ENCODE measurements around the gene DNHD1. TPM values are rescaled to one million over a fixed set of nuclear protein-coding genes. Genes with fewer than 3 reads are reported as not detected.

Gene DNHD1
- total and polyA plus RNA-seq, 2 of the 13 experiments (the other 11 are each of a cell fraction or from before 2014, with no cell fraction given), result 2.7 to 9.3 TPM

- TF ChIP-seq ZNF552 (CRISPR knock-in tag; IDR thresholded peaks at IDR 0.05; ENCODE audit: borderline replicate concordance), result no peak
- no peak for TF ChIP-seq KLF12 (CRISPR knock-in tag; IDR thresholded peaks at IDR 0.05; ENCODE audit: borderline replicate concordance)
- TF ChIP-seq HHEX (CRISPR knock-in tag; IDR thresholded peaks at IDR 0.05), result no peak
- TF ChIP-seq CEBPZ (IDR thresholded peaks at IDR 0.05; ENCODE audit: low read length), result no peak
- peak; percentile 93; the same call in 1 of the 2 replicates for TF ChIP-seq ARID4A (CRISPR knock-in tag; IDR thresholded peaks at IDR 0.05; ENCODE audit: borderline replicate concordance)
- no peak for TF ChIP-seq GMEB2 (CRISPR knock-in tag; IDR thresholded peaks at IDR 0.05; ENCODE audit: low read depth)
- TF ChIP-seq ONECUT2 (CRISPR knock-in tag; IDR thresholded peaks at IDR 0.05), result no peak
- no peak for TF ChIP-seq ZNF3 (CRISPR knock-in tag; IDR thresholded peaks at IDR 0.05)
- no peak for TF ChIP-seq ZBTB49 (CRISPR knock-in tag; IDR thresholded peaks at IDR 0.05; ENCODE audit: borderline replicate concordance)
- TF ChIP-seq BCL6 (CRISPR knock-in tag; IDR thresholded peaks at IDR 0.05), result peak; percentile 35; the same call in 1 of the 2 replicates
- TF ChIP-seq ZNF891 (CRISPR knock-in tag; IDR thresholded peaks at IDR 0.05), result 0 out of 2 replicates have a peak, but pooled peaks have one; percentile 61
- 0 out of 2 replicates have a peak, but pooled peaks have one; percentile 76 for TF ChIP-seq ZMYM3 (CRISPR knock-in tag; IDR thresholded peaks at IDR 0.05)
- TF ChIP-seq HNRNPK (IDR thresholded peaks at IDR 0.05; ENCODE audit: low read depth, low read length, poor library complexity, severe bottlenecking), result peak; percentile 6
- no peak for TF ChIP-seq ZUFSP (CRISPR knock-in tag; IDR thresholded peaks at IDR 0.05; ENCODE audit: borderline replicate concordance)
Measured at GRCh38 chr11:6612213-6613041, 115.3 kb downstream of the DNHD1 start, which contains the start of gene TAF10 (continued).

All from HepG2 (cell line).